ENCODE results near the gene CENPU. TPM values are rescaled to one million over a fixed set of nuclear protein-coding genes. Genes with fewer than 3 reads are reported as not detected.

CENPU gene
- total and polyA plus RNA-seq, 5 donors from 2014 or later: 2.5 to 11.0 (median 4.1) TPM

DNA sequence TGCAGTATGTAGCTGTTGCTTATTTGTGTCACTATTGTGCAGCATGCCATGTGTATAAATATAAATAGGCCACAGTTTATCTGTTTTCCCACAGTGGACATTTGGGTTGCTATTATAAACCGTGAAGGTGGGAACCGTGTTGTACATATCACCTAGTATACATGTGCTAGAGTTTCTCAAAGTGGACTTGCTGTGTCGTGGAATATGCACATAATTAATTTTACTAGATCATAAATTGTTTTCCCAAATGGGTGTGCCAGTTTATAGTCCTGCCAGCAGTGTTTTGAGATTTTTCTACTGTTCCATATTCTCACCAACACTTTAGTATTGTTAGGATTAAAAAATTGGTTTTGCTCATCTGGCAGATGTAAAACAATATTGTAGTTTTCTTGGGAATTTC, 45.9 kb downstream of the CENPU start:
- Mint-ChIP-seq H3K4me3 (no peak overlapping the region), H3K36me3 (peaks cover 21% of the 10 kb centered on the region), H3K9me3 (no peaks in the 10 kb centered on the region), H3K27me3 (no peaks in the 10 kb centered on the region), H3K4me1 (peaks cover 0 to 6% (median 5%) of the 10 kb centered on the region in 4 donors), H3K27ac (no peak overlapping the region)
- H3K27ac ChIP-seq (ENCODE audit: insufficient read depth, low read length, poor library complexity, severe bottlenecking): no peak overlapping the region
- no peak for ATAC-seq (ENCODE audit: low read depth in 2 of 2)
- no peaks in the 10 kb centered on the region for H3K27me3 ChIP-seq (ENCODE audit: control insufficient read depth, insufficient read depth, low read length)
- no peak overlapping the region for H3K4me3 ChIP-seq (ENCODE audit: low read depth, low read length)
- no peaks in the 10 kb centered on the region for H3K36me3 ChIP-seq (ENCODE audit: control insufficient read depth, insufficient read depth, low read length)
- DNase-seq: no peak
- H3K4me1 ChIP-seq (ENCODE audit: control insufficient read depth, insufficient read depth, low read length, poor library complexity, severe bottlenecking): no peaks in the 10 kb centered on the region
- no peaks in the 10 kb centered on the region for H3K9me3 ChIP-seq (ENCODE audit: control insufficient read depth in 2 of 2, low read length in 2 of 2)

DNA sequence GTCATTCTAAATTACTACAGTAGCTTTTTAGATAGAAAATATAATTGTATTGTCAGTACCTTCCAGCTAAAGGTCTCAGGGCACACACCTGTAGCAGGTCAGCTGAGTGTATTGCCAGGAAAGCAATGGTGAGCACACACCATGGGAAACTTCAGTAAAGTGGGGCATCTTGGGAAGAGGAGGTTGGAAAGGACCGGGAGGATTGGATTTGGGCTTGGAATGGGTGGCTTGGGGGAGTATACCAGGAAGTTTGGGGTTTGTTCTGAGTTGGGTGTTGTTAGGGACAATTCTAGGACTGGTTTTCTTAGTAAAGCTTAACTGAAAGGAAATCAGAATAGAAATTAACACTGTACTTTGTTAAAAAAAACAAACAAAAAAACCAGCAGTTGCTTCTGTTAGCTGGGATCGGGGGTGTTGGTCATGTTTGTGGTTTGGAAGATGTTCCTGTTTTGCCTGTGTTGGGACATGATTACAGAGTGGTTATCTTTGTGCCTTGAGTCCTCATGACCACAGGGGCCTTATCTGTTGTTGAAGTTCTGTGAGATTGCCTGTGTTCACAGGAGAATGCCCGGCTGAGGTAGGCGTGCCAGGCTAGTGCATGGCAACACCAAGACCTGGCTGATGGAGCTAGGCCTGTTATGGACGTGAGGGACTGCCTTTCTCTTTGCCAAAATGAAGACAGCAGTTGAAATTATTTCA, 49.3 kb downstream of the CENPU start:
- ATAC-seq (ENCODE audit: low read depth in 2 of 2): no peak

DNA sequence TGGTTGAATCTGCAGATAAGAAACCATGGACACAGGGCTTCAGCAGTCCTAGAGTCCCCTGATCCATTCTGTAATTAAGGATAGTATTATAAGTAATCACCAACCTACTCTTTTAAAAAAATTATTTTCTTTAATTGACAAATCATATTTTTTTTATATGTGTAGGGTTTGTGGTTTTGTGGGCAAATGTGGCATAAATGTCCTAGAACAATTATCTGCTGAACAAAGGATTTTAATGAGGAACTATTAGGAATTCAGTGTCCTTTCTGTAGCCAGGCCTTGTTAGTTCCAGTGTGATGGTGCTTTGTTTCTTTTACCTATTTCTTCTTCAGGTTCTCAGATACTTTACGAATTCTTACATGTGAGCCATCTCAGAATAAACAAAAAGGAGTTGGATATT, 52.0 kb downstream of the CENPU start:
- no peak for ATAC-seq (ENCODE audit: low read depth in 2 of 2)
- H3K27me3 ChIP-seq (ENCODE audit: control insufficient read depth, insufficient read depth, low read length): no peaks in the 10 kb centered on the region
- Mint-ChIP-seq H3K36me3 (peaks cover 14% of the 10 kb centered on the region), H3K27ac (no peak overlapping the region), H3K4me1 (peaks cover 3 to 13% (median 7%) of the 10 kb centered on the region in 4 donors), H3K9me3 (no peaks in the 10 kb centered on the region), H3K4me3 (no peak overlapping the region), H3K27me3 (no peaks in the 10 kb centered on the region)
- no peak for DNase-seq
- H3K4me3 ChIP-seq (ENCODE audit: low read depth, low read length): no peak overlapping the region
- no peaks in the 10 kb centered on the region for H3K9me3 ChIP-seq (ENCODE audit: control insufficient read depth in 2 of 2, low read length in 2 of 2)
- no peaks in the 10 kb centered on the region for H3K36me3 ChIP-seq (ENCODE audit: control insufficient read depth, insufficient read depth, low read length)
- H3K4me1 ChIP-seq (ENCODE audit: control insufficient read depth, insufficient read depth, low read length, poor library complexity, severe bottlenecking): no peaks in the 10 kb centered on the region
- no peak overlapping the region for H3K27ac ChIP-seq (ENCODE audit: insufficient read depth, low read length, poor library complexity, severe bottlenecking)

More for the DNA sequence above, 49.3 kb downstream of the CENPU start:
- H3K4me1 ChIP-seq (ENCODE audit: control insufficient read depth, insufficient read depth, low read length, poor library complexity, severe bottlenecking): no peaks in the 10 kb centered on the region
- no peaks in the 10 kb centered on the region for H3K9me3 ChIP-seq (ENCODE audit: control insufficient read depth in 2 of 2, low read length in 2 of 2)
- no peaks in the 10 kb centered on the region for H3K36me3 ChIP-seq (ENCODE audit: control insufficient read depth, insufficient read depth, low read length)
- no peaks in the 10 kb centered on the region for H3K27me3 ChIP-seq (ENCODE audit: control insufficient read depth, insufficient read depth, low read length)
- H3K27ac ChIP-seq (ENCODE audit: insufficient read depth, low read length, poor library complexity, severe bottlenecking): no peak overlapping the region
- Mint-ChIP-seq H3K27ac (peak overlapping the region in 2 of 3 donors; percentile 5 to 53), H3K9me3 (no peaks in the 10 kb centered on the region), H3K4me3 (no peak overlapping the region), H3K4me1 (peaks cover 0 to 6% (median 4%) of the 10 kb centered on the region in 4 donors), H3K27me3 (no peaks in the 10 kb centered on the region), H3K36me3 (peaks cover 19% of the 10 kb centered on the region)
- no peak for DNase-seq
- H3K4me3 ChIP-seq (ENCODE audit: low read depth, low read length): no peak overlapping the region

DNA sequence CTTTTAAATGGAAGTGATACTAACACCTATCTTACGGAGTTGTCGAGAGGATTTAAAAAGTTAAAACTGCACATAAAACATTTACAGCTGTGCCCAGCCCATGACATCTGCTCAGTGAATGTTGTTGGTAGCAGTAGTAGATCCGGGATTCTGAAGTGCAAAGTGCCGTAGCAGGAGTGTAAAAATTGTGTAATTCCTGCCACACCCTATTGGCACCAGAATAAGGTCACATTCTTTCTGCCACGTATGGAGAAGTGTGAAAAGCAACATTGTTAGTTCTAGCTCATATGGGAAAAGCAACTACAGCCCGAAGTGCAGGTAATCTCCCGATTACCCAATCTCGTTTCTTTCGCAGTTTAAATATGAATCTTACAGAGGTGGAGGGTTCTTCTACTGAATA, 53.2 kb downstream of the CENPU start:
- no peaks in the 10 kb centered on the region for H3K4me1 ChIP-seq (ENCODE audit: control insufficient read depth, insufficient read depth, low read length, poor library complexity, severe bottlenecking)
- no peaks in the 10 kb centered on the region for H3K9me3 ChIP-seq (ENCODE audit: control insufficient read depth in 2 of 2, low read length in 2 of 2)
- H3K27ac ChIP-seq (ENCODE audit: insufficient read depth, low read length, poor library complexity, severe bottlenecking): no peak overlapping the region
- H3K36me3 ChIP-seq (ENCODE audit: control insufficient read depth, insufficient read depth, low read length): no peaks in the 10 kb centered on the region
- ATAC-seq (ENCODE audit: low read depth in 2 of 2): no peak
- peaks cover 3 to 13% (median 7%) of the 10 kb centered on the region in 4 donors for H3K4me1 Mint-ChIP-seq
- H3K27me3 Mint-ChIP-seq: no peaks in the 10 kb centered on the region
- no peaks in the 10 kb centered on the region for H3K9me3 Mint-ChIP-seq
- no peaks in the 10 kb centered on the region for H3K27me3 ChIP-seq (ENCODE audit: control insufficient read depth, insufficient read depth, low read length)
- no peak overlapping the region for H3K4me3 ChIP-seq (ENCODE audit: low read depth, low read length)
- no peak overlapping the region for H3K27ac Mint-ChIP-seq
- no peak for DNase-seq
- H3K4me3 Mint-ChIP-seq: no peak overlapping the region
- peaks cover 14% of the 10 kb centered on the region for H3K36me3 Mint-ChIP-seq

DNA sequence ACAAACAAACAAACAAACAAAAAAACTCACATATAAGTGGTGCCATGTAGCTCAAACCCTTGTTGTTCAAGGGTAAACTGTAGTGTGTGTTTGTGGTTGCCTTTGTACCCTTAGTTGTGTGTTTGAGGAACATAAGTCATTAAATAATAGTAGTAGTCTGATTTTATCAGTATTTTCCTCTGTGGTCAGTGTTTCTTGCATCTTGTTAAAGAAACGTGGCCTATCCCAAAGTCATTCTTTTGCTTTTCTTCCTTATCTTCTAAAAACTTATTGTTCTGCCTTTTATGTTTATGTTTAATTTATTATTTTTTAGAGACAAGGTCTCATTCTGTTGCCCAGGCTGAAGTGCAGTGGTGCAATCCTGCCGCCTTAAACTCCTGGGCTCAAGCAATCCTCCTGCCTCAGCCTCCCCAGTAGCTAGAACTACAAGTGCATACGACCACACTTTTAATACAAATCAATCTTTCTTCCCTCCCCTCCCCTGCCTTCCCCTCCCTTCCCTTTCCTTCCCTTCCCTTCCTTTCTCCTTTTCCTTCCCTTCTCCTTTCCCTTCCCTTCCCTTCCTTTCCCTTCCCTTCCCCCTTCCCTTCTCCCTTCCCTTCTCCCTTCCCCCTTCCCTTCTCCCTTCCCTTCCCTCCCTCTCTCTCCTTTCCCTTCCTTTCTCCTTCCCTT, 57.9 kb downstream of the CENPU start:
- Mint-ChIP-seq H3K27ac (no peak overlapping the region), H3K4me1 (peaks cover 0 to 8% (median 5%) of the 10 kb centered on the region in 4 donors), H3K4me3 (no peak overlapping the region), H3K36me3 (peaks cover 30% of the 10 kb centered on the region), H3K9me3 (peaks cover 0 to 2% (median 0%) of the 10 kb centered on the region in 7 donors), H3K27me3 (no peaks in the 10 kb centered on the region)
- Histone ChIP-seq H3K36me3 (ENCODE audit: control insufficient read depth, insufficient read depth, low read length) (peaks cover 12% of the 10 kb centered on the region), H3K9me3 (ENCODE audit: control insufficient read depth in 2 of 2, low read length in 2 of 2) (no peaks in the 10 kb centered on the region), H3K4me1 (ENCODE audit: control insufficient read depth, insufficient read depth, low read length, poor library complexity, severe bottlenecking) (no peaks in the 10 kb centered on the region), H3K27ac (ENCODE audit: insufficient read depth, low read length, poor library complexity, severe bottlenecking) (no peak overlapping the region), H3K4me3 (ENCODE audit: low read depth, low read length) (no peak overlapping the region), H3K27me3 (ENCODE audit: control insufficient read depth, insufficient read depth, low read length) (no peaks in the 10 kb centered on the region)
- ATAC-seq (ENCODE audit: low read depth in 2 of 2) (no peak), DNase-seq (no peak)

DNA sequence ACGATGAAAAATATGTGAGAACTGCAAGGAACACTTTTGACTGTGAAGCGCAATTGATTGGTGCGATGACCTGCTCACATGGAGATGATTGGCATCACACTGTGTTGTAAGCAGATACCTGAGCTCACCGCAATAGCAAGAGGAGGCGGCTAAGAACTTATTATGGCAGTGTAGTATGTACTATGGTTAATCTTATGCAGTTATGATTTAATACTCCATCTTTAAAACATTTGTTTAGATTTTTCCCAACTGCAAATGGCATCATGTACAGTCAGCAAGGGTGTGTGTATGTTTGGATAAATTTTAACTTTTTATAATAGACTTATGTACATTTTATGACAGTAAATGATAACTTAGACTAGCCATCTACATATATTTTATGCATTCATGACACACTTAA, 58.9 kb downstream of the CENPU start:
- DNase-seq (no peak), ATAC-seq (ENCODE audit: low read depth in 2 of 2) (no peak)
- Mint-ChIP-seq H3K4me1 (peaks cover 2 to 8% (median 5%) of the 10 kb centered on the region in 4 donors), H3K27ac (no peak overlapping the region), H3K27me3 (no peaks in the 10 kb centered on the region), H3K4me3 (no peak overlapping the region), H3K36me3 (peaks cover 26% of the 10 kb centered on the region), H3K9me3 (peaks cover 0 to 2% (median 0%) of the 10 kb centered on the region in 7 donors)
- Histone ChIP-seq H3K36me3 (ENCODE audit: control insufficient read depth, insufficient read depth, low read length) (peaks cover 12% of the 10 kb centered on the region), H3K9me3 (ENCODE audit: control insufficient read depth in 2 of 2, low read length in 2 of 2) (no peaks in the 10 kb centered on the region), H3K4me3 (ENCODE audit: low read depth, low read length) (no peak overlapping the region), H3K27me3 (ENCODE audit: control insufficient read depth, insufficient read depth, low read length) (no peaks in the 10 kb centered on the region), H3K27ac (ENCODE audit: insufficient read depth, low read length, poor library complexity, severe bottlenecking) (no peak overlapping the region), H3K4me1 (ENCODE audit: control insufficient read depth, insufficient read depth, low read length, poor library complexity, severe bottlenecking) (peaks cover 2% of the 10 kb centered on the region)

DNA sequence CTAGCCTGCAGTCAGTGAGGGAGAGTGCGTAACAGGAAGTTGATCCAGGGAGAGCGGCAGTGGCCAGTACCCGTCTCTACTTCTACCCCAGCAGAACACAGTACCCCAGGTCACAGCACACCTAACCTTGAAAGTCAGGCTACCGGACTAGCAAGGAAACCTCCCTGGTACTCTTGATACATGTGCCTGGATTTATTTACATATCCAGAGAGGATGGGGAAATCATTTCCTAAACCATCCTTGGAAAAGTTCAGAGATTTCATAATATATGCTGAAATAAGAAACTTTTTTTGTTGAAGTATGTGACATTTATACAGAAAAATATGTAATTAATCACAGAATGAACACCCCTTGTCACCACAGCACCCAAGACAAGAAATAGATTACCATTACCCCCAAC, 59.9 kb downstream of the CENPU start:
- Histone ChIP-seq H3K27me3 (ENCODE audit: control insufficient read depth, insufficient read depth, low read length) (no peaks in the 10 kb centered on the region), H3K4me3 (ENCODE audit: low read depth, low read length) (no peak overlapping the region), H3K36me3 (ENCODE audit: control insufficient read depth, insufficient read depth, low read length) (peaks cover 12% of the 10 kb centered on the region), H3K9me3 (ENCODE audit: control insufficient read depth in 2 of 2, low read length in 2 of 2) (no peaks in the 10 kb centered on the region), H3K27ac (ENCODE audit: insufficient read depth, low read length, poor library complexity, severe bottlenecking) (no peak overlapping the region), H3K4me1 (ENCODE audit: control insufficient read depth, insufficient read depth, low read length, poor library complexity, severe bottlenecking) (peaks cover 12% of the 10 kb centered on the region)
- no peaks in the 10 kb centered on the region for H3K27me3 Mint-ChIP-seq
- peaks cover 7 to 13% (median 9%) of the 10 kb centered on the region in 4 donors for H3K4me1 Mint-ChIP-seq
- H3K9me3 Mint-ChIP-seq: peaks cover 0 to 2% (median 0%) of the 10 kb centered on the region in 7 donors
- H3K27ac Mint-ChIP-seq: no peak overlapping the region
- H3K36me3 Mint-ChIP-seq: peaks cover 35% of the 10 kb centered on the region
- no peak for DNase-seq
- no peak overlapping the region for H3K4me3 Mint-ChIP-seq
- no peak for ATAC-seq (ENCODE audit: low read depth in 2 of 2)

Data from CD4-positive, CD25-positive, alpha-beta regulatory T cell (primary cell).